Tibial nerve (tissue), 4 donors: ENCODE data around the gene SPATA31C2.

Source experiments
- CTCF ChIP-seq, 5 experiments: fragments of 200-600 bp in 3 of 5; fragments of 450-650 bp in 2 of 5; sonication (generic) in 3 of 5; IDR thresholded peaks; one replicate each; pipeline ENCODE4 v1.5.1; 2016 to 2019; ENCODE audit warnings: antibody characterized with exemption in 5 of 5, mild to moderate bottlenecking in 3 of 5, moderate library complexity in 2 of 5
- EP300 ChIP-seq, 2 donors: sonication (generic); formaldehyde crosslinking; IDR thresholded peaks; one replicate each; pipeline ENCODE4 v1.6.1; 2017; ENCODE audit warnings: antibody characterized with exemption in 2 of 2, mild to moderate bottlenecking in 1 of 2
- POLR2A ChIP-seq, 2 donors: fragments of 450-650 bp; IDR thresholded peaks; one replicate each; pipeline ENCODE4 v1.6.1; 2017; ENCODE audit warnings: antibody characterized with exemption in 2 of 2, mild to moderate bottlenecking in 2 of 2, moderate library complexity in 2 of 2

DNA sequence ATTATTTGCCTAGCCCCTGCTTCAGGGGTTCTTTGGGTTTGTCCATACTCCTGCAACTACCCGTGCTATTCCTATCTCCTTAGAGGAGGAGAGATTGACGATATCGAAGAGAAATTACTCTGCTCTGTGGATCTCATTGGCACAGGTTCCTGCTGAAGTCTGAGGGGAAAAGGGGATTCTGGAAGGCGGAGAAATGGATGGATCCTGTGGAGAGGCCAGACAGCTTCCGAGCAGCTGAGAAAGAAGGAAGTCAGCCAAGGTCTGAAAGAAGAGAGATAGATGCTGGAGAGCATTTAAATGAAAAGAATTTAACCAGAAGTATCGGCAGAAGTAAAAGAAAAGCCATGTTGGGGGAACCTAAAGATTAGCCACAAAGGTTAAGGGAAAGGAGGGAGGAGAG is 40.4 kb upstream of the SPATA31C2 start:
- TF ChIP-seq POLR2A (IDR thresholded peaks at IDR 0.05) (no peak), CTCF (IDR thresholded peaks at IDR 0.05) (no peak), EP300 (IDR thresholded peaks at IDR 0.05) (no peak)
